WERI-Rb-1 (cell line): Measurements from ENCODE around the gene CLNK.

Experiments used
- DNase-seq: peaks from one replicate; pipeline ENCODE4 v3.0.0-alpha.2; 2020
- H3K27ac ChIP-seq: fragments of 250-450 bp; sonication (Bioruptor Pico); 2 replicates; pipeline ENCODE4 v1.5.1; 2020; ENCODE audit warnings: mild to moderate bottlenecking, moderate library complexity
- H3K27me3 ChIP-seq: fragments of 250-450 bp; sonication (Bioruptor Pico); 2 replicates; pipeline ENCODE4 v1.5.1; 2021; ENCODE audit warnings: mild to moderate bottlenecking, low read depth, moderate library complexity; ENCODE audit not compliant: insufficient read depth, severe bottlenecking
- H3K36me3 ChIP-seq: fragments of 250-450 bp; sonication (Bioruptor Pico); 2 replicates; pipeline ENCODE4 v1.5.1; 2020; ENCODE audit warnings: mild to moderate bottlenecking, moderate library complexity
- H3K4me3 ChIP-seq: 2 replicates; pipeline ENCODE4 v1.5.1; 2011; ENCODE audit warnings: low read depth, mild to moderate bottlenecking, control low read depth, low read length
- H3K9me3 ChIP-seq: fragments of 250-450 bp; sonication (Bioruptor Pico); 2 replicates; pipeline ENCODE4 v1.5.1; 2021; ENCODE audit warnings: mild to moderate bottlenecking, moderate library complexity; ENCODE audit not compliant: severe bottlenecking
- TF ChIP-seq, protein P1 (sequence below): IDR thresholded peaks from 2 replicates; pipeline ENCODE4 v1.5.1; 2011; ENCODE audit warnings: low read depth, mild to moderate bottlenecking, control low read depth, inconsistent platforms, low read length

Gene CLNK

GRCh38 chr4:10640561-10641201 is 43.9 kb downstream of the CLNK start:
- Histone ChIP-seq H3K27ac (no peak overlapping the region), H3K27me3 (no peaks in the 10 kb centered on the region), H3K4me3 (no peak overlapping the region), H3K9me3 (no peaks in the 10 kb centered on the region), H3K36me3 (no peaks in the 10 kb centered on the region)
- TF ChIP-seq, protein P1, sequence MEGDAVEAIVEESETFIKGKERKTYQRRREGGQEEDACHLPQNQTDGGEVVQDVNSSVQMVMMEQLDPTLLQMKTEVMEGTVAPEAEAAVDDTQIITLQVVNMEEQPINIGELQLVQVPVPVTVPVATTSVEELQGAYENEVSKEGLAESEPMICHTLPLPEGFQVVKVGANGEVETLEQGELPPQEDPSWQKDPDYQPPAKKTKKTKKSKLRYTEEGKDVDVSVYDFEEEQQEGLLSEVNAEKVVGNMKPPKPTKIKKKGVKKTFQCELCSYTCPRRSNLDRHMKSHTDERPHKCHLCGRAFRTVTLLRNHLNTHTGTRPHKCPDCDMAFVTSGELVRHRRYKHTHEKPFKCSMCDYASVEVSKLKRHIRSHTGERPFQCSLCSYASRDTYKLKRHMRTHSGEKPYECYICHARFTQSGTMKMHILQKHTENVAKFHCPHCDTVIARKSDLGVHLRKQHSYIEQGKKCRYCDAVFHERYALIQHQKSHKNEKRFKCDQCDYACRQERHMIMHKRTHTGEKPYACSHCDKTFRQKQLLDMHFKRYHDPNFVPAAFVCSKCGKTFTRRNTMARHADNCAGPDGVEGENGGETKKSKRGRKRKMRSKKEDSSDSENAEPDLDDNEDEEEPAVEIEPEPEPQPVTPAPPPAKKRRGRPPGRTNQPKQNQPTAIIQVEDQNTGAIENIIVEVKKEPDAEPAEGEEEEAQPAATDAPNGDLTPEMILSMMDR = no peak
- no peak for DNase-seq

GRCh38 chr4:10639664-10640063 is 44.9 kb downstream of the CLNK start:
- no peaks in the 10 kb centered on the region for H3K27me3 ChIP-seq
- H3K27ac ChIP-seq = no peak overlapping the region
- no peaks in the 10 kb centered on the region for H3K36me3 ChIP-seq
- TF ChIP-seq, protein P1 = no peak
- H3K4me3 ChIP-seq = no peak overlapping the region
- DNase-seq = no peak
- no peaks in the 10 kb centered on the region for H3K9me3 ChIP-seq

DNA sequence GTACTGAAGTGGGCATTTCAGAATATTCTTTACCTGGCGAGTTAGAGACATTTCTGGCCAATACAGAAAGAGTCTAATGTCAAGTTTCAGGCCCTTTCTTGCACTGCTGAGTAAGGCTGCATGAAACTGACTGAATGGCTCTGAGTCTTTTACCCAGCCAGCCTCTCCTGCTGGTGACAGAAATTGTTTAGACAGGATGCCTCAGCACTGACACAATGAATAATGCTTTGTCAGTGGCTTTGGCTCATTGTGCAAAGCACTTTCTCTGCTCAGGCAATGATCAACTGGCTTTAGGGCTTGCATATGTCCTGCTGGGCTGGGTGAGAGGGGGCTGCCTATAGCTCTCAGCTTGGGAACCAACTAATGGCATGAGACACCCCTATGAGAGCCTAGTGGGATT is 45.5 kb downstream of the CLNK start:
- Histone ChIP-seq H3K27me3 (no peaks in the 10 kb centered on the region), H3K4me3 (no peak overlapping the region), H3K9me3 (no peaks in the 10 kb centered on the region), H3K27ac (no peak overlapping the region), H3K36me3 (no peaks in the 10 kb centered on the region)
- no peak for DNase-seq
- TF ChIP-seq, protein P1 = no peak

- H3K4me3 ChIP-seq = no peak overlapping the region
- DNase-seq = no peak
- no peak overlapping the region for H3K27ac ChIP-seq
- no peaks in the 10 kb centered on the region for H3K9me3 ChIP-seq
- no peaks in the 10 kb centered on the region for H3K36me3 ChIP-seq
- H3K27me3 ChIP-seq = no peaks in the 10 kb centered on the region
- TF ChIP-seq, protein P1 = no peak
These were observed 49.5 kb downstream of the CLNK start for GRCh38 chr4:10635091-10635490.

- Histone ChIP-seq H3K27me3 (peaks cover 8% of the 10 kb centered on the region), H3K9me3 (no peaks in the 10 kb centered on the region), H3K4me3 (no peak overlapping the region), H3K27ac (no peak overlapping the region), H3K36me3 (no peaks in the 10 kb centered on the region)
- no peak for DNase-seq
- TF ChIP-seq, protein P1 = no peak
These were observed 55.2 kb downstream of the CLNK start for GRCh38 chr4:10629394-10629793.

GRCh38 chr4:10625131-10625530 is 59.4 kb downstream of the CLNK start:
- H3K27me3 ChIP-seq = peaks cover 8% of the 10 kb centered on the region
- TF ChIP-seq, protein P1 = no peak
- no peak for DNase-seq

More at GRCh38 chr4:10625131-10625530, 59.4 kb downstream of the CLNK start:
- no peak overlapping the region for H3K4me3 ChIP-seq
- H3K9me3 ChIP-seq = no peaks in the 10 kb centered on the region
- H3K36me3 ChIP-seq = no peaks in the 10 kb centered on the region
- H3K27ac ChIP-seq = no peak overlapping the region
